ENCODE measurements around the gene SLC12A3.

The SLC12A3 gene

DNA sequence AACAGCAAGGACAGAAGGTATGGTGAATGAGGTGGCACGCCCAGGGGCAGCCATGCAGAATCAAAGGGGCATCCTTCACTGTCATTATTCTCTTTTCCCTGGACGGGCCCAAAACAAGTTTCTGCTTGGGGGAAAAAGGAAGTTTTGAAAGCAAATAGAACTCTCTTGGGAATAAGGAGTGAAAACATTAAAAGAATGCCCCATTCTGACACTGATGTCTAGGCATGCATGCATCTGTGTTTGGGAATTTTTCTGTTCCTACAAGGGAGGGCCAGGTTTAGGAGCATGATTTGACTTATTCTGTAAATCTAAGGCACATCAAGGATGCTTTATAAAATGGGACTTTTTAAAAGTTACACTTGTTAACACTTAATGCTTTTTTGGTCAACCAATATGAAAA is 34.3 kb upstream of the SLC12A3 start:
- Histone ChIP-seq H4K20me1 (ENCODE audit: insufficient read depth, low read length, poor library complexity, severe bottlenecking) (no peaks in the 10 kb centered on the region), H3K4me1 (ENCODE audit: insufficient read depth, low read length, poor library complexity, severe bottlenecking) (no peaks in the 10 kb centered on the region), H3K4me2 (ENCODE audit: low read depth, low read length, poor library complexity, severe bottlenecking) (no peak overlapping the region), H3K9me2 (replicated peaks; ENCODE audit: low read depth, low read length) (no peaks in the 10 kb centered on the region), H3K9me3 (ENCODE audit: insufficient read depth, low read depth, low read length) (no peaks in the 10 kb centered on the region), H3K36me3 (ENCODE audit: insufficient read depth, low read length) (peaks cover 88% of the 10 kb centered on the region; the same call in 1 of the 2 replicates), H3K4me3 (ENCODE audit: low read length, poor library complexity, severe bottlenecking) (no peak overlapping the region), H3K9ac (ENCODE audit: low read depth, low read length, poor library complexity, severe bottlenecking) (no peak overlapping the region), H2AFZ (ENCODE audit: low read length) (no peak overlapping the region), H3K27me3 (ENCODE audit: insufficient read depth, low read length, poor library complexity, severe bottlenecking) (no peaks in the 10 kb centered on the region), H3K79me2 (ENCODE audit: insufficient read depth, low read length) (no peaks in the 10 kb centered on the region), H3F3A (ENCODE audit: low read depth) (no peaks in the 10 kb centered on the region)
- TF ChIP-seq EZH2phosphoT487 (IDR thresholded peaks at IDR 0.05; ENCODE audit: borderline replicate concordance): no peak
- TF ChIP-seq, protein P1, sequence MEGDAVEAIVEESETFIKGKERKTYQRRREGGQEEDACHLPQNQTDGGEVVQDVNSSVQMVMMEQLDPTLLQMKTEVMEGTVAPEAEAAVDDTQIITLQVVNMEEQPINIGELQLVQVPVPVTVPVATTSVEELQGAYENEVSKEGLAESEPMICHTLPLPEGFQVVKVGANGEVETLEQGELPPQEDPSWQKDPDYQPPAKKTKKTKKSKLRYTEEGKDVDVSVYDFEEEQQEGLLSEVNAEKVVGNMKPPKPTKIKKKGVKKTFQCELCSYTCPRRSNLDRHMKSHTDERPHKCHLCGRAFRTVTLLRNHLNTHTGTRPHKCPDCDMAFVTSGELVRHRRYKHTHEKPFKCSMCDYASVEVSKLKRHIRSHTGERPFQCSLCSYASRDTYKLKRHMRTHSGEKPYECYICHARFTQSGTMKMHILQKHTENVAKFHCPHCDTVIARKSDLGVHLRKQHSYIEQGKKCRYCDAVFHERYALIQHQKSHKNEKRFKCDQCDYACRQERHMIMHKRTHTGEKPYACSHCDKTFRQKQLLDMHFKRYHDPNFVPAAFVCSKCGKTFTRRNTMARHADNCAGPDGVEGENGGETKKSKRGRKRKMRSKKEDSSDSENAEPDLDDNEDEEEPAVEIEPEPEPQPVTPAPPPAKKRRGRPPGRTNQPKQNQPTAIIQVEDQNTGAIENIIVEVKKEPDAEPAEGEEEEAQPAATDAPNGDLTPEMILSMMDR (conservative IDR thresholded peaks at IDR 0.05; ENCODE audit: low read length): no peak

DNA sequence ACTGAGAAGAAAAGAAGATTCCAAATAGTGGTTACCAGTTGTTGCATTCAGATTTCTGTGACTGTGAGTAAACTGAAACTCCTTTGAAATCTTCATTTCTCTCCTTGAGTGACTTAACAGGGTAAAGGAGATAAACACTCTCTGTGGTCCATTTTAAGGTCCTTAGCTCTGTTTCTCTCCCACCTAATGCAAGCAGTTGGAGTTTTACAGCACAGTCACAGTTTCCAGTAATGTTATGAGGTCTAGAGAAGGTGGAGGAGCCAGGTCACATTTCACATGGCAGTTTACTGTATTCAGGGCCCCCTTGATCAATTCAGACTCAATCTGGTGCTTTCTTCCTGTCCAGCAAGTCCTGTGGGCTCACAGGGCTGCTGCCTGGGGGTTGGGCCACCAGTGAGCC is 32.2 kb upstream of the SLC12A3 start:
- Histone ChIP-seq H3K9me3 (ENCODE audit: insufficient read depth, low read depth, low read length) (no peaks in the 10 kb centered on the region), H3K4me1 (ENCODE audit: insufficient read depth, low read length, poor library complexity, severe bottlenecking) (no peaks in the 10 kb centered on the region), H4K20me1 (ENCODE audit: insufficient read depth, low read length, poor library complexity, severe bottlenecking) (no peaks in the 10 kb centered on the region), H2AFZ (ENCODE audit: low read length) (no peak overlapping the region), H3K79me2 (ENCODE audit: insufficient read depth, low read length) (no peaks in the 10 kb centered on the region), H3K9me2 (replicated peaks; ENCODE audit: low read depth, low read length) (no peaks in the 10 kb centered on the region), H3K36me3 (ENCODE audit: insufficient read depth, low read length) (peaks cover 89% of the 10 kb centered on the region; the same call in 1 of the 2 replicates), H3K4me2 (ENCODE audit: low read depth, low read length, poor library complexity, severe bottlenecking) (no peak overlapping the region), H3K27me3 (ENCODE audit: insufficient read depth, low read length, poor library complexity, severe bottlenecking) (no peaks in the 10 kb centered on the region), H3K9ac (ENCODE audit: low read depth, low read length, poor library complexity, severe bottlenecking) (no peak overlapping the region), H3K4me3 (ENCODE audit: low read length, poor library complexity, severe bottlenecking) (no peak overlapping the region), H3F3A (ENCODE audit: low read depth) (no peaks in the 10 kb centered on the region)
- TF ChIP-seq, protein P1 (conservative IDR thresholded peaks at IDR 0.05; ENCODE audit: low read length): no peak
- TF ChIP-seq EZH2phosphoT487 (IDR thresholded peaks at IDR 0.05; ENCODE audit: borderline replicate concordance): no peak

DNA sequence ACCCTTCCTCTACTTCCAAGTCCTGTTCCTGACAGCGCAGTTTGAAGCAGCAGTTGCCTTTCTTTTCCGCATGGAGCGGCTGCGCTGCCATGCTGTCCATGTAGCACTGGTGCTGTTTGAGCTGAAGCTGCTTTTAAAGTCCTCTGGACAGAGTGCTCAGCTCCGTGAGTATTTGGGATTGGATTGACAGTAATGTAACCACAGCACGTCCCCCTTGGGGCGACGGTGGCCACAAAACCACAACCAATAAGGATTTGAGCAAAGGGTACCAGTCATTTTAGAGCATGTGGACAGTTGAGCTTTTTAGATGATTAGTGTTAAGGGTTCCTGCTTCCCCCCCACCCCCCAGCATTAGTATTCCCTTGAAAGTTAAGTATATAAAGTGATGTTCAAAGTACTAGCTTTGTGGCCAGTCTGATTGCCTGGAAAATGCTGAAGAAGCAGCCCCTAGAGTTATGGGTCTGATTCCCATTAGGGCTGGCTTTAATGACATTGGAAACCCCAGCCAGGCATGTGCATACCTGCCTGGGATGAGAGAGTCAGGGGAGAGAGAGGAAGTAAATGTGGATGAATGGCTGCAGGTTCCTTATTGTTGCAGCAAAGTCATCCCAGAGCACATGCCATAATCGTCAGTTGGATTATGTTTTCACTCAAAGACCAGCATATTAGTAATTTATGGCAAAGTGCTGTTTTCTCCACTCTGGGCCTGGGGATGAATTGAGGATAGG is 31.6 kb upstream of the SLC12A3 start:
- no peak overlapping the region for H3K9ac ChIP-seq (ENCODE audit: low read depth, low read length, poor library complexity, severe bottlenecking)
- no peaks in the 10 kb centered on the region for H3K4me1 ChIP-seq (ENCODE audit: insufficient read depth, low read length, poor library complexity, severe bottlenecking)
- no peak overlapping the region for H3K4me2 ChIP-seq (ENCODE audit: low read depth, low read length, poor library complexity, severe bottlenecking)
- H3K27me3 ChIP-seq (ENCODE audit: insufficient read depth, low read length, poor library complexity, severe bottlenecking): no peaks in the 10 kb centered on the region
- no peaks in the 10 kb centered on the region for H4K20me1 ChIP-seq (ENCODE audit: insufficient read depth, low read length, poor library complexity, severe bottlenecking)
- H3K4me3 ChIP-seq (ENCODE audit: low read length, poor library complexity, severe bottlenecking): no peak overlapping the region
- no peak overlapping the region for H2AFZ ChIP-seq (ENCODE audit: low read length)
- no peaks in the 10 kb centered on the region for H3K9me3 ChIP-seq (ENCODE audit: insufficient read depth, low read depth, low read length)
- no peaks in the 10 kb centered on the region for H3F3A ChIP-seq (ENCODE audit: low read depth)
- no peaks in the 10 kb centered on the region for H3K9me2 ChIP-seq (replicated peaks; ENCODE audit: low read depth, low read length)
- peaks cover 94% of the 10 kb centered on the region for H3K36me3 ChIP-seq (ENCODE audit: insufficient read depth, low read length)
- TF ChIP-seq, protein P1 (conservative IDR thresholded peaks at IDR 0.05; ENCODE audit: low read length): no peak
- no peak for TF ChIP-seq EZH2phosphoT487 (IDR thresholded peaks at IDR 0.05; ENCODE audit: borderline replicate concordance)
- no peaks in the 10 kb centered on the region for H3K79me2 ChIP-seq (ENCODE audit: insufficient read depth, low read length)
